Panc1 (cell line): ENCODE measurements around the gene COG8. TPM values are rescaled to one million over a fixed set of nuclear protein-coding genes. Genes with fewer than 3 reads are reported as not detected.

Experiments used
- ATAC-seq: fragments of 200-7000 bp; cut with Tn5 transposase; 2 replicates; pipeline ENCODE4 v1.9.1; 2020; ENCODE audit warnings: mild to moderate bottlenecking, moderate library complexity
- BruUV-seq: library from RNA; stranded (reverse); fragments of 400-500 nt; replicated peaks from 2 replicates; lab custom pipeline; 2021; lab: Mats Ljungman, UMichigan
- CTCF ChIA-PET: fragments of 300-600 bp; sonication (Branson Sonifier 250); formaldehyde crosslinking; loops from one replicate; lab custom pipeline; 2022; ENCODE audit warnings: antibody characterized with exemption; lab: Charles Lee
- POLR2A ChIA-PET: fragments of 300-600 bp; sonication (Branson Sonifier 250); formaldehyde crosslinking; loops from one replicate; lab custom pipeline; 2022; ENCODE audit warnings: antibody characterized with exemption; lab: Charles Lee
- DNase-seq: peaks from one replicate; pipeline ENCODE4 v3.0.0-alpha.2; 2010; ENCODE audit warnings: low read depth, low spot score
- H3K27ac ChIP-seq: 2 replicates; pipeline ENCODE4 v1.5.1; 2011; ENCODE audit warnings: mild to moderate bottlenecking, low read length, inconsistent platforms
- H3K27me3 ChIP-seq: fragments of 200-500 bp; sonication (Bioruptor generic); 2 replicates; pipeline ENCODE4 v1.6.0; 2014; ENCODE audit warnings: low read length, inconsistent platforms; ENCODE audit not compliant: control insufficient read depth, insufficient read depth
- H3K36me3 ChIP-seq: fragments of 200-500 bp; sonication (Bioruptor generic); 2 replicates; pipeline ENCODE4 v1.5.1; 2014; ENCODE audit warnings: inconsistent platforms, mild to moderate bottlenecking, low read length, moderate library complexity; ENCODE audit not compliant: control insufficient read depth, insufficient read depth
- H3K4me1 ChIP-seq: 2 replicates; pipeline ENCODE4 v1.5.1; 2011; ENCODE audit warnings: inconsistent platforms, mild to moderate bottlenecking, low read length, moderate library complexity; ENCODE audit not compliant: control insufficient read depth, insufficient read depth
- H3K4me3 ChIP-seq, 2 experiments: 2 replicates each; pipeline ENCODE4 v1.5.1; 2011 to 2012; ENCODE audit warnings: low read depth in 2 of 2, low read length in 2 of 2, mild to moderate bottlenecking in 2 of 2, inconsistent platforms in 1 of 2, moderate library complexity in 1 of 2
- H3K9me3 ChIP-seq: fragments of 200-500 bp; sonication (Bioruptor generic); 2 replicates; pipeline ENCODE4 v1.5.1; 2014; ENCODE audit warnings: low read depth, mild to moderate bottlenecking, inconsistent platforms, low read length, moderate library complexity; ENCODE audit not compliant: control insufficient read depth, insufficient read depth
- CTCF ChIP-seq: fragments of 450-650 bp; IDR thresholded peaks from 2 replicates; pipeline ENCODE4 v1.5.1; 2017; ENCODE audit warnings: mild to moderate bottlenecking
- POLR2AphosphoS5 ChIP-seq: IDR thresholded peaks from 2 replicates; pipeline ENCODE4 v1.6.1; 2012; ENCODE audit warnings: mild to moderate bottlenecking, low read depth, low read length, moderate library complexity
- REST ChIP-seq, 2 experiments: IDR thresholded peaks; 2 replicates each; pipeline ENCODE4 v1.6.1; 2011 to 2012; ENCODE audit warnings: low read depth in 2 of 2, control low read depth in 1 of 2, low read length in 1 of 2, mild to moderate bottlenecking in 1 of 2, moderate library complexity in 1 of 2; ENCODE audit not compliant: insufficient read depth in 1 of 2
- SIN3A ChIP-seq: IDR thresholded peaks from 2 replicates; pipeline ENCODE4 v1.6.1; 2012; ENCODE audit warnings: low read depth, mild to moderate bottlenecking, low read length, moderate library complexity, borderline replicate concordance; ENCODE audit not compliant: insufficient read depth
- TCF7L2 ChIP-seq: IDR thresholded peaks from 2 replicates; pipeline ENCODE4 v1.6.1; 2011; ENCODE audit warnings: mild to moderate bottlenecking, low read depth, low read length, inconsistent platforms
- in situ Hi-C: cut with HindIII; loops from 2 replicates; pipeline ENCODE4 v1.10.0; 2016; ENCODE audit warnings: low sequenced_read_pairs, low pct_unique_long_range_greater_than_20kb
- intact Hi-C: fragments of 100-400 bp; cut with micrococcal nuclease; formaldehyde crosslinking; loops from one replicate; pipeline ENCODE4 v1.10.0; 2022; ENCODE audit not compliant: unreplicated experiment
- total RNA-seq: library from RNA; stranded (reverse); gene quantifications from one replicate; pipeline ENCODE4 v1.2.1, GENCODE V29; 2021; ENCODE audit not compliant: unreplicated experiment

COG8 gene
- total RNA-seq, 1 experiment from 2014 or later, result 30.5 TPM

GRCh38 chr16:69322343-69322742, 17.0 kb downstream of the COG8 start:
- no peak for DNase-seq
- CTCF ChIA-PET, result no interaction called here

GRCh38 chr16:69321080-69321479, 18.3 kb downstream of the COG8 start:
- Histone ChIP-seq H3K4me1 (peaks cover 10% of the 10 kb centered on the region), H3K36me3 (no peaks in the 10 kb centered on the region; the same call in 1 of the 2 replicates), H3K27ac (no peak overlapping the region), H3K4me3 (no peak overlapping the region), H3K9me3 (no peaks in the 10 kb centered on the region), H3K27me3 (no peaks in the 10 kb centered on the region)
- no TSS peak for BruUV-seq
- no peak for DNase-seq
- intact Hi-C loops (no loop called here), in situ Hi-C loops (no loop called here)
- ATAC-seq, result no peak
- ChIA-PET CTCF (no interaction called here), POLR2A (no interaction called here)
- no peak for TF ChIP-seq SIN3A
- no peak for TF ChIP-seq CTCF
- no peak for TF ChIP-seq POLR2AphosphoS5
- TF ChIP-seq REST (IDR thresholded peaks at IDR 0.05; ENCODE audit: insufficient read depth in 1 of 2, low read depth in 2 of 2, low read length in 1 of 2), result no peak
- no peak for TF ChIP-seq TCF7L2

More at GRCh38 chr16:69322343-69322742, 17.0 kb downstream of the COG8 start:
- in situ Hi-C loops (no loop called here), intact Hi-C loops (no loop called here)
- no peaks in the 10 kb centered on the region for H3K27me3 ChIP-seq
- BruUV-seq, result no TSS peak
- H3K4me1 ChIP-seq, result peaks cover 19% of the 10 kb centered on the region
- no peak for ATAC-seq
- POLR2A ChIA-PET, result no interaction called here
- H3K9me3 ChIP-seq, result no peaks in the 10 kb centered on the region
- no peaks in the 10 kb centered on the region; the same call in 1 of the 2 replicates for H3K36me3 ChIP-seq
- no peak overlapping the region for H3K4me3 ChIP-seq
- no peak overlapping the region for H3K27ac ChIP-seq
- TF ChIP-seq TCF7L2 (no peak), REST (IDR thresholded peaks at IDR 0.05; ENCODE audit: insufficient read depth in 1 of 2, low read depth in 2 of 2, low read length in 1 of 2) (no peak), SIN3A (no peak), POLR2AphosphoS5 (no peak)
